ENCODE results near the gene BORCS5.

Gene BORCS5

GRCh38 chr12:12428047-12428446 lies 71.2 kb downstream of the BORCS5 start:
- TF ChIP-seq TAF1 (IDR thresholded peaks at IDR 0.05; ENCODE audit: borderline replicate concordance, insufficient read depth, low read length) = no peak
- TF ChIP-seq, protein P1, sequence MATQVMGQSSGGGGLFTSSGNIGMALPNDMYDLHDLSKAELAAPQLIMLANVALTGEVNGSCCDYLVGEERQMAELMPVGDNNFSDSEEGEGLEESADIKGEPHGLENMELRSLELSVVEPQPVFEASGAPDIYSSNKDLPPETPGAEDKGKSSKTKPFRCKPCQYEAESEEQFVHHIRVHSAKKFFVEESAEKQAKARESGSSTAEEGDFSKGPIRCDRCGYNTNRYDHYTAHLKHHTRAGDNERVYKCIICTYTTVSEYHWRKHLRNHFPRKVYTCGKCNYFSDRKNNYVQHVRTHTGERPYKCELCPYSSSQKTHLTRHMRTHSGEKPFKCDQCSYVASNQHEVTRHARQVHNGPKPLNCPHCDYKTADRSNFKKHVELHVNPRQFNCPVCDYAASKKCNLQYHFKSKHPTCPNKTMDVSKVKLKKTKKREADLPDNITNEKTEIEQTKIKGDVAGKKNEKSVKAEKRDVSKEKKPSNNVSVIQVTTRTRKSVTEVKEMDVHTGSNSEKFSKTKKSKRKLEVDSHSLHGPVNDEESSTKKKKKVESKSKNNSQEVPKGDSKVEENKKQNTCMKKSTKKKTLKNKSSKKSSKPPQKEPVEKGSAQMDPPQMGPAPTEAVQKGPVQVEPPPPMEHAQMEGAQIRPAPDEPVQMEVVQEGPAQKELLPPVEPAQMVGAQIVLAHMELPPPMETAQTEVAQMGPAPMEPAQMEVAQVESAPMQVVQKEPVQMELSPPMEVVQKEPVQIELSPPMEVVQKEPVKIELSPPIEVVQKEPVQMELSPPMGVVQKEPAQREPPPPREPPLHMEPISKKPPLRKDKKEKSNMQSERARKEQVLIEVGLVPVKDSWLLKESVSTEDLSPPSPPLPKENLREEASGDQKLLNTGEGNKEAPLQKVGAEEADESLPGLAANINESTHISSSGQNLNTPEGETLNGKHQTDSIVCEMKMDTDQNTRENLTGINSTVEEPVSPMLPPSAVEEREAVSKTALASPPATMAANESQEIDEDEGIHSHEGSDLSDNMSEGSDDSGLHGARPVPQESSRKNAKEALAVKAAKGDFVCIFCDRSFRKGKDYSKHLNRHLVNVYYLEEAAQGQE (IDR thresholded peaks at IDR 0.05; ENCODE audit: insufficient read depth in 1 of 2, low read depth in 2 of 2, low read length in 2 of 2) = no peak
- no peak for TF ChIP-seq SIN3A (IDR thresholded peaks at IDR 0.05; ENCODE audit: borderline replicate concordance, insufficient read depth, low read length)

- TF ChIP-seq POLR2AphosphoS5 (IDR thresholded peaks at IDR 0.05; ENCODE audit: low read depth, low read length) = no peak
- no peak for TF ChIP-seq TAF1 (IDR thresholded peaks at IDR 0.05; ENCODE audit: borderline replicate concordance, insufficient read depth, low read length)
- TF ChIP-seq FOXP2 (optimal IDR thresholded peaks at IDR 0.05; ENCODE audit: borderline replicate concordance, extremely low read depth, extremely low read length, insufficient read depth) = no peak
- no peak for TF ChIP-seq SIN3A (IDR thresholded peaks at IDR 0.05; ENCODE audit: borderline replicate concordance, insufficient read depth, low read length)
- TF ChIP-seq, protein P1 (IDR thresholded peaks at IDR 0.05; ENCODE audit: insufficient read depth in 1 of 2, low read depth in 2 of 2, low read length in 2 of 2) = no peak
Observed at GRCh38 chr12:12428961-12429657, 72.2 kb downstream of the BORCS5 start.

GRCh38 chr12:12432364-12432763 lies 75.5 kb downstream of the BORCS5 start:
- TF ChIP-seq, protein P1 (IDR thresholded peaks at IDR 0.05; ENCODE audit: insufficient read depth in 1 of 2, low read depth in 2 of 2, low read length in 2 of 2) = no peak
- TF ChIP-seq TAF1 (IDR thresholded peaks at IDR 0.05; ENCODE audit: borderline replicate concordance, insufficient read depth, low read length) (no peak), SIN3A (IDR thresholded peaks at IDR 0.05; ENCODE audit: borderline replicate concordance, insufficient read depth, low read length) (no peak), POLR2AphosphoS5 (IDR thresholded peaks at IDR 0.05; ENCODE audit: low read depth, low read length) (no peak), FOXP2 (optimal IDR thresholded peaks at IDR 0.05; ENCODE audit: borderline replicate concordance, extremely low read depth, extremely low read length, insufficient read depth) (no peak)

GRCh38 chr12:12433203-12433731 lies 76.4 kb downstream of the BORCS5 start:
- TF ChIP-seq FOXP2 (optimal IDR thresholded peaks at IDR 0.05; ENCODE audit: borderline replicate concordance, extremely low read depth, extremely low read length, insufficient read depth) (no peak), POLR2AphosphoS5 (IDR thresholded peaks at IDR 0.05; ENCODE audit: low read depth, low read length) (peak; percentile 22; the same call in 1 of the 2 replicates)
- TF ChIP-seq, protein P1 (IDR thresholded peaks at IDR 0.05; ENCODE audit: insufficient read depth in 1 of 2, low read depth in 2 of 2, low read length in 2 of 2) = 0 out of 4 replicates have a peak, but pooled peaks of 1 of the 2 experiments have one; percentile 39

Data from PFSK-1 (cell line).